HG03571 (cell line): ENCODE results near the gene CTNNBL1.

ENCODE experiments used
- ATAC-seq: cut with Tn5 transposase; IDR thresholded peaks from one replicate; pipeline ENCODE4 v1.9.1; 2021; ENCODE audit not compliant: unreplicated experiment

CTNNBL1 gene

DNA sequence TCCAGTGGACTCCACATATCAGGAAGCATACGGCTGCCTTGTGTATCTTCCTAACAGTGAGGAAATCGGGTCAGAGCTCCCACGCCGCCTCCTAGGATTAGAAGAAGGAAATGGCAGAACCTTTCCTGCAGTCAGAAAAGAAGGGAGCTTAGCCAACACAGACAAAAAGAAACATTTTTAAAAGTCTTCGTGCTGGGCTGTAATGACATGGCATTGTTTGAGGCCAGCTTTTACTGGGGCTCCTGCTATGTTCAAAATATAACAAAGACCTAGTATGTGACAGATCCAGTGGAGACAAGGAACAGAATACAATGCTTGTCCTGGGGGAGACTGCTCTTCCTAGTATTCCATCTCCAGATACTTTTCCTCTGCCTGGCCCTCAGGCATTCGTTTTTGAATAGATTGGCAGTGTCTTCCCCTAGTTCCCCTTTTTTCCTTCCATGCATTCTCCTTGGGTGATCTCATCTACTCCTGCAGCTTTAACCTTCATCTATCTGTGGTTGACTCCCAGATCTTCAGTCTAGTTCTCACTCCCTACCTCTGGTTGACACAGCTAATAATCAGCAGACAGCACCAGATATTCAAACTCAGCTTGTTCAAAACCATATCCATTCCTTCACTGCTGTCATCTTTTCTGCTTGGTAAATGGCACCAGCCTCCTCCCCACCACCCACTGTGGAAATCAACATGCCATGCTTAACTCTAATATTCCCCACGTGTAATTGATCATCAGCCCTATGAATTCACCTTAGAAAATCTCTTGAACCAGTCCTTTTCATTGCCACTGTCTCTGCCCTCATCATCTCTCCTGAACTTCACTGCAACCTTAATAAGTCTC is 114.6 kb downstream of the CTNNBL1 start:
- ATAC-seq = no peak

DNA sequence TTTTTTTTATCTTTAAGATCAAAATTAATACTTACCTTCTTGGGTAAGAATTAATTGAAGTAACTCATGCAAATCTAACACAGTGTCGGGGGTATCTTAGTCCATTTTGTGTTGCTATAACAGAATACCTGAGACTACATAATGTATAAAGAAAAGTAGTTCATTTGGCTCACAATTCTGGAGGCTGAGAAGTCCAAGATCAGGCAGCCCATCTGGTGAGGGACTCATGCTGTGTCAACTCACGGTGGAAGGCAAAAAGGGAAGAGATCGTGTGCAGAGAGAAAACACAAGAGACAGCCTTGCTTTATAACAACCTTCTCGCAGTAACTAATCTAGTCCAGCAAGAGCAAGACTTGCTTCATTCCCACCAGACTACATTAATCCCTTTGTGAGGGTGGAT is 116.2 kb downstream of the CTNNBL1 start:
- ATAC-seq = no peak

DNA sequence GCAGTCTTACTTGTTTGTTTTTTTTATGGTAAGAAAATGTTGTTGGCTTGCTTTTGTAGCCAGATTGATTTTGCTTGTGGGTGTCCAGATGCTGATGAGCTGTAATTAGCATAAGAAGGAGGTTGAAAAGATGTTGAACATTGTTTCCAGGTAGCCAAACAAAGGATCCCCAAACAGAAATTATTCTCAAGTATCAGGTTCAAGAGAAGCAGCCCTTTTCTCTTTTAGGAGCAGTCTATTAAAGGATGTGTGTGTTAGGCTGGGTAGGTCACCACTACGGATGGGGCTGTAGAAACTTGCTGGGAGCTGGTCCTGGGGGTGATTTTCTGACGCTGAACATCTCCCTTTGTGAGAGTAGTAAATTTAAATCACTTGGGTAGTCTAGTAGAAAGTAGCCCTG is 122.2 kb downstream of the CTNNBL1 start:
- ATAC-seq = no peak

DNA sequence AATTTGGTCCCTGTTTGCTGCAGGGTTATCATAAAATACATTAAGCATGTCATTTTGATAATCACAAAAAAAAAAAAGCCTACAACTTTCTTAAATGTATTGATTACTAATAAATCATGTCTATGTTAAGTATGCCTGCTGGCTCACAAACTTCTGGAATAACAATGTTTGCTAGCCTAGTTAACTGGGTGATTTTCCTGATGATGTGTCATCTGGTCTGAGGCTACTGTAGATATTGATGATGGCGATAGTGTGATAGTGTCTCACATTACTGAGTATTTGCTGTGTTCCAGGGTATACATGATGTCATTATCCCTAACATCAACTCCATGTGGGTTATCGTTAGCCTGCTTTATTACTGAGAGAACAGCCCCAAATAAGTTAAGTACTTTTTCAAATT is 122.9 kb downstream of the CTNNBL1 start:
- ATAC-seq = no peak

DNA sequence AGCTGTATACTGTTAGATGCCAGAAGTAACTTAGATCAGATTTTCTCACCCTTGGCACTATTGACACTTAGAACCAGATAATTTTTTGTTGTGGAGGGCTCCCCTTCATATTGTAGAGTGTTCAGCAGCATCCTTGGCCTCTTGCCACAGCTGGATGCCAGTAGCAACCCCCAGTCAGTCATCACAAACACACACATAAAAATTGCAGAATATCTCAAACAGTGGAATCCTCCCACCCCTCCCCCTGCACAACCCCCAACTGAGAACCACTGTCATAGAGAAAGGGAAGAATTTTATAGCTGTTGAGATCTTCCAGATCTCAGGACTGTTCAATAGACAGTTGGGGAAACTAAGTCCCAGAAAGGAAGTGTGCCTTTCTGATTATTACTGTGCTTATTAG is 127.9 kb downstream of the CTNNBL1 start:
- no peak for ATAC-seq

DNA sequence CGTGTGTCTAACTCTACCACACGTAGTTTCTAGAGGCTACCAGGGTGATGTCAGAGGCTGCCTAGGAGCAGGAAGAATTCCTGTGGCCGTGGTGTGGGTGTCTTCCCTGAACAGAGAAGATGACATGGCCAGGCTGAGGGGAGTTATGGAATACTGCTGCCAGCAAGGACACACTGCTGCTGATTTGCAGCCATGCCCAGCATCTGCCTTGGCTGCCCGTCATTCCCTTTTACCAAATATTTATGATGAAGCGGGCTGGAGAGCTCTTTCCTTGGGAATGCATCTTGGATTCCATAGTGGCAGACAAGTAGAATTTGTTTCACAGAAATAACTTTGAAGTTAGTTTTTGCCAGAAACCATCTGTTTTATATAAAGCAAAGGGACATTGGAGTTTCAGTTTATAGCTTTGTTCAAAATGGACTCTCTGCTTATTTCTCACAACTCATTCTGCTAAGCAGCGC is 128.3 kb downstream of the CTNNBL1 start:
- ATAC-seq = no peak

DNA sequence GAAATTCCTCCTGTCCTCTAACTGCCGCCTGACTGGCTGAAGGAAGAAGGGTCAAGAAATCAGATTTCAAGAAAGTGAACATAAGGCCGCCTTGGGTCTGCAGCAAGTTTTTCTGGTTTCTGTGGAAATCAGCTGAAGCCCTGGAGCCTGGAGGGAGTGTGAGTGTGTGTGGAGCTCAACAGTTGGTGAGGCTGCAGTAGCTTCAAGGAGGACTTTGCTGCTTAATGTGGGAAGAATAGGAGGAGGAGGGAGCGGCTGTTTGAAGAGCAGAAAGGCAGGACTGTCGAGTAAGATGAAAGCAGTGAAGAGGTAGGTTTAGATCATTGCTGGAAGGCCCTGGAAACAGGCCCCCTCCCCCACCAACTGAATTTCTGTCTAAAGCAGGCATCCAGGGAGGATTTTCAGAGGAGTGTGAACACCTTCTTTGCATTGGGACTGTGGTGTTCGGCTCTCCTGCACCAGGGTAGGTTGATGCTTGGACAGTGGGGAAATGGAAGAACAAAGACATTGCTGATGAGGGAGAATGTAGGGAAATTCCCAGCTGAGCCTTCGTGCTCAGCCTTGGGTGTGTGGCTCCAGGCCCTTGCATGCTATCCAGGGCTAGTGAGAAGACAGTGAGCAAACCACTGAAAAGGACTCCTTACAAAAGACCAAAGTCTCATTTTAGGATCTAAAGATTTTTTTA is 129.6 kb downstream of the CTNNBL1 start:
- ATAC-seq = no peak

DNA sequence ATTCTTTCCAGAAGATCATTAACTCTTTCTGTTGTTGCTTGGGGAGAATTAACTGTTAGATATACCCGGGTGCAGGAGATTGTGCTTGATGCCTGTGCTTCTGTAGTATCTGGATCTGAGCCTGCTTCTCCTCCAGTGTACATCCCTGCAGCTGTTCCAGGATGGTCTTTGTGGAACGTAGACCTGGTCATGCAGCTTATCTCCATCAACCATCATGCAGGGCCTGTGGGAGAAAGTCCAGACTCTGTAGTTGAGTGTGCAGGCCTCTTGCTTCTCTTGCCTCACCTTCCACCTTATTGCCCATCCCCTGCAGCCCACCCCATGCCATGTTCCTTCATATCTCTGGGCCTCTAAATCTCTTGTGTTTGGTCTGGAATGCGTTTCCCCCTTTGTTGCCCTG is 133.8 kb downstream of the CTNNBL1 start:
- ATAC-seq = no peak

DNA sequence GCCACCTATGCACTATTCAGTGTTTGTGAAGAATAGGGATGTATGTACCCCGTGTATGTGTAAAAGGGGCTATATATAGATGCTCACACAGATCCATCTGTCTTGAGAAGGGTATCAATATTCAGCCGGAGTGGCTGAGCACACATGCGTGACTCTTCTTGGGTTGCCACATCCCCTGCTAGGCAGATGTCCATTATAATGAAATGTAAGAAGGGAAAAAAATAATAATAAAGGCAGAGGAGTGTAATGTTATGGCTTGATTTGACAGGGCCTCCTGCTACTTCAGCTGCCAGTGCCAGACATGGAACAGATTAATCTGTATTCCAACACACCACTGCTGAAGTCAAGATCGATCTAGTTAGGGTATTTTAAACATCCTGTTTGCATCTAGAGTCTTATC is 134.9 kb downstream of the CTNNBL1 start:
- no peak for ATAC-seq

DNA sequence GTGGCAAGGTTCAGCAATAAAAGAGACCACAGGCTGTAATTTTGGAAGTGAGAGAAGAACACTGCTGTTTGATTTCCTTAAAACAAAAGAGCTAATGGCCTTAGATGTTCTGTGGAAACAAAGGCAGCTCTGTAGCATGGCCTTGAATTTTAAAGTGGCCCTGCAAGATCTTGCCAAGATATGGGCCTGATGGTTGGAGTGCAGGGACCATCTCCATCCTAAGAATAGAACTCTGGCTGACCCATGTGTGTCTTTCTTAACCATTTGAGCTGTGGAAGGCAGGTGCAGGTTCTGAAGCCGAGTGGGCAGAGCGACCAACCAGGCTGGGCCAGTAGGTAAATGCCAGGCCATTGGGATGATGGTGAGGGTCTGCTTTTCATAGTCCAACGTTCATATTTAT is 135.3 kb downstream of the CTNNBL1 start:
- ATAC-seq = no peak

DNA sequence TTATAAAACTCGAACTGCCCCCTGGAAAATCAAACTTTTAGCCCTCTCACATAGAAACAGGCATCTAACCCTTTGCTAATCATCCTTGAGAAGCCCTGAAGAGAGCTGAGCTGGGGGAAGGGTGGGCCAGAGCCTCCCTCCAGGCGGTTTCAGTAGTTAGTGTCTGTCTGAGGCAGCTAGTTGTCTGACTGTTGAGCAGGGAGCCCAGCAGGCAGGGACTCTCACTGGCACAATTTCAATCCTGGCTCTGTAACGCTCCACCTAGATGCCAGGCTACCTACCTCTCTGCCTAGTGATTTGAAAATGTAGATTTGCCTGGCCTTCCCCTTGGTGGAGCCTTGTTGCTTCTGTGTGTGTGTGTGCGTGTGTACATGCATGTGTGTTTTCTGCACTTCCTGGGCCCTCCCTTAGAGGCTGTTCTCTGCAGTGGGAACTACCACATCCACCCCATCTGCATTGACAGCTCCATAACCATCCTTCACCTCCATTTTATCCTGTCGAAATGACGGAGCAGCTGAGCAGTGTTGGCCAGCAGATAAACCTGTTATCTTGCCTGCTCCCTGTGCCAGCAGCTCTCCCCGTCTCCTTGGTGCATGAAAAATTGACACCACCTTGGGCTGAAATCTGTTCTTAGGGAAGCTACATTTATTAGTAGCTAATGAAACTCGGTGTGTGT is 139.5 kb downstream of the CTNNBL1 start:
- no peak for ATAC-seq

DNA sequence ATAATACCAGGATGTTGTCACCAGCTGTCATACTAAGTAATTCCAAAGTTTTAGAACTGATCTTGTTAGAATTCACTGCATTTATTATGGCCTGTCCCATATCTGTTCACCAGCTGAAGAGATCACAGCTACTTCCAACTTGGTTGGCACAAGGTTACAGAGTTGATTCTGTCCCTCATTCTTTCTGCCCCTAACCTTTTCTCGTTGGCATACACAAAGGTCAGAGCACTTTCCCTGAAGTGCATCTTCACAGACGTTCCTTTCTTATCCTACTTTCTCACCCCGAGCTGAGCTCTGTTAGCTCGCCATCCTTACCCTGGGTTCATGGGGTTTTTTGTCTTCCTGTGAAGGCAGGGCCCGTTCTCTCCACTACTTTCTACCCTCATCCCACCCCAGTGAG is 143.1 kb downstream of the CTNNBL1 start:
- no peak for ATAC-seq

DNA sequence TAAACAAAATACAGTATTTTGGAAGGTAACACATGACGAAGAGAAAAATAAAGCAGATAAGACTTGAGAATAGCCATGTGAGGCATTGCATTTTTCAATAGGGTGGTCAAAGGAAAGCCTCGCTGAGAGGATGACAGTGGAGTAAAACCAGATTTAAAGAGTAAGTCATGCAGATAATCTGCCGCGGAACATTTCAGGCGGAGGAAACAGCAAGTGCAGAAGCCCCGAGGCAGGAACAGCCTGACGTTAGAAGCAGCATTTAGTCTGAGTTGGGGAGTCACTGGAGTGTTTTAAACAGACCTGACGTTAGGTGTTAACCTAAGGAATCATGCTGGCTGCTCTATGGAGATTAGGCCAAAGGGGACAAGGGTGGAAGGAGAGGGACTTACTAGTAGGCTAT is 144.1 kb downstream of the CTNNBL1 start:
- no peak for ATAC-seq

DNA sequence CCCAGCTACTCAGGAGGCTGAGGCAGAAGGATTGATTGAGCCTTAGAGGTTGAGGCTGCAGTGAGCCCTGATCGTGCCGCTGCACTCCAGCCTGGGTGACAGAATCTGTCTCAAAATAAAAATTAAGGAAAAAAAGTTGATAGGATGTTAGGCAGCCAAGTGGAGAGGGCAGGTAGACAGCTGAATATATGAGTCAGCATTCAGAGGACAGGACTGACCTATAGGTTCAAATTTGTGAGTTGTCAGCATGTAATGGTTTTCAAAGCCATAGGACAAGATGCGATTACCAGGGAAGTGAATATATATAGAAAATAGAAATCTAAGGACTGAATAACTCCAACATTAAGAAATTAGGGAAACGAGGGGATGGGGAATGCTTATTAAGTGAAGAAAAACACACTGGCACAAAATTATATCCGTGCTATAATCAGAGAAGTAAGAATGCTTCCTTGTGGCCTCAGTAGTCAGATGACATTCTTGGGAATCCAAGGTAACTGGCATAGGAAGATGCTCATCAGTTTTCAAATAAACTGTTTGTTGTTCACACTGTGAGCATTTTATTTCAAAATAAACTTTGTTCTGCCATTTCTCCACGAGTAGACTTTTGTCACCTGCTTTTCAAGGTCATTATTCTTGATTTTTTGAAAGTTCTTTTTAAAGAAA is 145.1 kb downstream of the CTNNBL1 start:
- ATAC-seq = no peak

DNA sequence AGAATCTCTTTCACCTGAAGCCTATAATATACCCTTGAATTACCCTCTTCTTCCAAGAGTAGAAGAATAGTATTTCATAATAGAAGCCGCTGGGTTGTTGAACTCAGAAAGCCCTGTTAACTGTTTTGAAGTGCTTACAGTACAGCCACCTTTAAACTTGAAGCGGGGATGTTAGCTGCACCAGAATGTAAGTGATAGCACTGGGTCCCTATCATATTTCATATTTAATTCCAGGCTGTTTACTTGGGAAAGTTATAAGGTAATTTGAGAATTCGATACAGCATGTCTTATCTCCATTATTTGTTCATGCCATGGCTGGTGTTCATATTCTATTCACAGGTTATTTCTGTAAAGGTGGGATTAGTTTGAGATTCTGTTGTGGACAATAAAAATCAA is 145.6 kb downstream of the CTNNBL1 start:
- no peak for ATAC-seq

DNA sequence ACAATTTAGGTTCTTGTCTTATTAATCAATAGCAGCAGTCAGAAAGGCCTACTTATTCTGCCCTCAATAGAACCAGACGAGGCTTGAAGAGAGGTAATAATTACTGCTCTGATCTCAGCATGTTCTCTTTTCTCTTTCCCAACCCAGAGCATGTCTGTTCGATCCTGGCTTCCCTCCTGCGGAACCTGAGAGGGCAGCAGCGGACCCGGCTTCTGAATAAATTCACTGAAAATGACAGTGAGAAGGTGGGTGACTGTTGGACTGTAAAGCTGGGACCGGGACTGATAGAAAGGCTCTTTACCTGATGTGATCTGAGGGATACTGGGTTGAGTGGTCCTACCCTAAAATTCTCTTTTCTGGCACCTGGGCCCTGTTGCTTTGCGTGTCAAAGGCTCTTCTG is 146.1 kb downstream of the CTNNBL1 start:
- no peak for ATAC-seq

DNA sequence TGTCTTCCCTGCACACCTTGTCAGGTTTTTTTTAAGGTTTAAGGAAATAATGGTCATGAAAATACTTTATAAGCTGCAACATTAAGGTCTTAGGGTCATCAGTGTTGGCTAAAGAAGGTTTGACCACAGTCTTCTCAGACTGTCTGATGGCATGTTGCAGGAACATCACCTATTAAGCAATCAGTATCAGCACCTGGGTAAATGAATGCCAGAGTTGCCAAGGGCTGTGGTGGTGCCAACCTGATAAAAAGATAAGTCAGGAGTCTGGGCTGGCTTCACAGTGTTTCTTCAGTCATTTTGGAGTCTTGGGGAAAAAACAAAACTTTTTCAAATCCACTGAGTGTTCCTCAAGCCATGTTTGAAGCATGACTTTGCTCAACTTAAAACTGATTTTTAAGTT is 147.6 kb downstream of the CTNNBL1 start:
- no peak for ATAC-seq

DNA sequence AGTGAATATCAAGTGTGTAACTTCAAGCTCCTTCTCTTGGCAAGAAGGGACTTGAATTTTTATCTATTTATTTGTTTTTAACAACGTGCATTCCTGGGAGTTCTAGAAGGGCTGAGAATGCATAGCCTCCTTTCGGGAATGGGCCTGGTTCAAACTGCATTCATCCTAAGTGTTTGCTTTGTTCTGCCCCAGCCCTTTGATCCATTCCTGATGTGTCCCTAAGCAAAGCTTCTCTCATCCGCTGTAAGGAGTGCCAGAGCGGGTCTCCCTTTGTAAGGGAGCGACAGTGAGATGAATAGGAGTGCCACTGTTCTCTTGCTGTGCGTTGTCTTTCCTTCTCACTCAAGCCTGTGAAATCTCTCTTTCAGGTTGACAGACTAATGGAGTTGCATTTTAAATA is 148.1 kb downstream of the CTNNBL1 start:
- no peak for ATAC-seq

DNA sequence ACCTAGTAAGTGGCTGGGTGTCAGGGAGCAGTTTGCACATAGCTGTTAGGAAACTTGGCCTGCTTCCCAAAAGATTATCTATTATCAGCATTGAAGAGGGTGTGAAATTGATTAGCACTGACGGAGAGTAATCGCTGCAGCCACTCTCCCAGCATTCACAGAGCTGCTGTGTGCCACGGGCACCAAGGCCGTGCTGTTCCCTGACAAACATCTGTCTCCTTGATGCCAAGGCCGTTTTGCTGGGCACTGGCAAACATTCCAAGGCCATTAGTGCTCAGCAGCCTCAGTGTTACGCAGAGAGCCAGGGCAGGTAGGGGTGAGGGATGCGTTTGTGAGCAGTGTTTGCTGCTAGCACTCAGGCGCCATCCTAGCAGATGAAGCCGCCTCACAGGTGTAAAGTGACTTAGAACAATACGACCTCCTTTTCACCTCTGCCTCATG is 151.4 kb downstream of the CTNNBL1 start:
- no peak for ATAC-seq

DNA sequence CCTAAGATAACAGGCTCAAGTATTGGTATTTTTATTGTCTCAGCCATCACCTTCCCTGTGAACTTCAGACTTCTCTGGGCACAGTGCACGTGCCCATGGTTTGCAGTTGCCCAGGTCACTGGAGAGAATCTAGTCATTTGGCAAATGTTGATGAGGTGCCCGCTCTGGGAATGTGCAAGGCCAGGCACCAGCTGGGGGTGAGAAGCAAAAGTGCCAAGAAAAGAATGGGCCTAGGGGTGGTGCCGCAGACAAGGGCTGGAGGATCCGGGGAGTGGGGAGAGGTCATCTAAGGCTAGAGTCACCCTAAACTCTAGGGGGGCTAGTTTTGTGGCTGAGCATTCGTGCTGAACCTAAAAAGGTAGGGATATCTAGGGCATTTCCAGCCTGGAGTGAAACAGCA is 152.0 kb downstream of the CTNNBL1 start:
- ATAC-seq = no peak

DNA sequence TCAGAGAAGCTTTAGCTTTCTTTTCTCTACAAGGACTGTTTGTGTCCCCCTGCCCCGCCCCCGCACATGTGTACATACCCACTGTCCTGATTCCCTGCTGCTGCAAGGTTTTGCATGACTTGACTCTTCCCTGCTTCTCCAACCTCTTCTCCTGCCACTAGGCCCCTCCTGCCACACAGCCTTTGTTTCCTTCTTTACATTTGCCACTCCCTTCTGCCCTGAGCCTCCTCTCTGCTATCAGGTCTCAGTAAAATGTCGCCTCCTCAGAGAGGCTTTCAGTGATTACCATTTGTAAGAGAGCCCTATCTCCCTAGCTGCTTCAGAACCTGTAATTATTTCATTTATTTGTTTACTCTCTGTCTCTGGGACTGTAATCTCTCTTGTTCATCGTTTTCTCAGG is 152.7 kb downstream of the CTNNBL1 start:
- ATAC-seq = no peak
